Measurements from ENCODE around the gene MSRB1. TPM values are rescaled to one million over a fixed set of nuclear protein-coding genes. Genes with fewer than 3 reads are reported as not detected.

MSRB1 gene
- total and polyA plus RNA-seq, 2 donors (not counting 1 experiment from before 2014, with no cell fraction given): 8.5 to 17.5 TPM

DNA sequence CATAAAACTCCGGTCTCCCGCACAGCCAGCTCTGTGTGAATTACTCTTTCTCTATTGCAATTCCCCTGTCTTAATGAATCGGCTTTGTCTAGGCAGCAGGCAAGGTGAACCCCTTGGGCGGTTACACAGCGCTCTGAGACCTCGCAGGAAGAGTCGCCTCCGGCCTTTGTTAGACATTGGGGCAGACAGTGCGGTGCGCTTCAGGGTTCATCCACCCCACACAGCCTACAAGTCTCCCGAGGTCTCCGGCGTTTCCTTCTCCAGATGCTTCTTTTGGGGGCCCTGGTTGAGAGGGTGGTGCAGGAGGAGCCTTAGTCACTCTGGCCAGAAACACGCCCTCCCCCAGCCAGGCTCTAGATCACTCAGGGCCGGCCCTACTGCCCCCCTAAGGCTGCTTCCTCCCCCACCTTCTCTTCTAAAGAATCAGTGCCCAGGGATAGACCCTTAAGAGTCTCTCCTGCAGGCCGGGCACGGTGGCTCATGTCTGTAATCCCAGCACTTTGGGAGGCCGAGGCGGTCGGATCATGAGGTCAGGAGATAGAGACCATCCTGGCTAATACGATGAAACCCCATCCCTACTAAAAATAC is 1.7 kb upstream of the MSRB1 start:
- Histone ChIP-seq H3K79me2 (ENCODE audit: control insufficient read depth, insufficient read depth, low read length) (no peaks in the 10 kb centered on the region), H3K27ac (ENCODE audit: low read length in 2 of 2) (no peak overlapping the region), H3K4me2 (replicated peaks; ENCODE audit: low read depth, low read length, poor library complexity, severe bottlenecking) (no peak overlapping the region), H3K9me3 (ENCODE audit: control extremely low read depth in 1 of 3, control insufficient read depth in 2 of 3, insufficient read depth in 1 of 3, low read length in 2 of 3) (no peaks in the 10 kb centered on the region), H3K27me3 (replicated peaks in 1 of 4; ENCODE audit: control extremely low read depth in 1 of 4, control insufficient read depth in 3 of 4, insufficient read depth in 4 of 4, low read length in 3 of 4) (no peaks in the 10 kb centered on the region), H4K20me1 (ENCODE audit: control insufficient read depth, insufficient read depth, low read length, poor library complexity, severe bottlenecking) (no peaks in the 10 kb centered on the region), H2AFZ (ENCODE audit: insufficient read depth, low read depth, low read length, poor library complexity, severe bottlenecking) (no peak overlapping the region), H3K36me3 (replicated peaks in 1 of 2; ENCODE audit: control extremely low read depth in 1 of 2, control insufficient read depth in 1 of 2, extremely low read depth in 1 of 2, insufficient read depth in 2 of 2, low read length in 1 of 2) (no peaks in the 10 kb centered on the region), H3K4me3 (ENCODE audit: control extremely low read depth in 1 of 5, extremely low read depth in 1 of 5, insufficient read depth in 1 of 5, low read depth in 2 of 5, low read length in 4 of 5) (no peak overlapping the region), H3K4me1 (ENCODE audit: control insufficient read depth in 2 of 2, insufficient read depth in 2 of 2, low read length in 2 of 2) (peaks cover 14 to 19% of the 10 kb centered on the region in 2 donors), H3K9ac (ENCODE audit: low read length) (no peak overlapping the region)
- ChIA-PET CTCF (interaction anchor here (1.6 kb wide), 1 partner anchor 16 kb away, joined by 7 read pairs; no protein-coding TSS in a partner anchor), POLR2A (no interaction called here)
- DNase-seq (no peak), ATAC-seq (ENCODE audit: low read depth) (no peak)
- H3K4me1 Mint-ChIP-seq: peaks cover 21% of the 10 kb centered on the region
- H3K27me3 Mint-ChIP-seq: no peaks in the 10 kb centered on the region
- TF ChIP-seq, protein P1, sequence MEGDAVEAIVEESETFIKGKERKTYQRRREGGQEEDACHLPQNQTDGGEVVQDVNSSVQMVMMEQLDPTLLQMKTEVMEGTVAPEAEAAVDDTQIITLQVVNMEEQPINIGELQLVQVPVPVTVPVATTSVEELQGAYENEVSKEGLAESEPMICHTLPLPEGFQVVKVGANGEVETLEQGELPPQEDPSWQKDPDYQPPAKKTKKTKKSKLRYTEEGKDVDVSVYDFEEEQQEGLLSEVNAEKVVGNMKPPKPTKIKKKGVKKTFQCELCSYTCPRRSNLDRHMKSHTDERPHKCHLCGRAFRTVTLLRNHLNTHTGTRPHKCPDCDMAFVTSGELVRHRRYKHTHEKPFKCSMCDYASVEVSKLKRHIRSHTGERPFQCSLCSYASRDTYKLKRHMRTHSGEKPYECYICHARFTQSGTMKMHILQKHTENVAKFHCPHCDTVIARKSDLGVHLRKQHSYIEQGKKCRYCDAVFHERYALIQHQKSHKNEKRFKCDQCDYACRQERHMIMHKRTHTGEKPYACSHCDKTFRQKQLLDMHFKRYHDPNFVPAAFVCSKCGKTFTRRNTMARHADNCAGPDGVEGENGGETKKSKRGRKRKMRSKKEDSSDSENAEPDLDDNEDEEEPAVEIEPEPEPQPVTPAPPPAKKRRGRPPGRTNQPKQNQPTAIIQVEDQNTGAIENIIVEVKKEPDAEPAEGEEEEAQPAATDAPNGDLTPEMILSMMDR (IDR thresholded peaks at IDR 0.05): no peak
- no peak for TF ChIP-seq EZH2 (IDR thresholded peaks at IDR 0.05; ENCODE audit: borderline replicate concordance, insufficient read depth, low read depth, low read length, poor library complexity, severe bottlenecking)
- H3K9me3 Mint-ChIP-seq (ENCODE audit: insufficient read depth): no peaks in the 10 kb centered on the region
- WGBS (ENCODE audit: insufficient coverage): 87% methylated on average over 12 of the region's 21 CpGs
- intact Hi-C loops (cut with micrococcal nuclease): loop anchor here (10.0 kb wide), 1 partner anchor 50 kb away; no protein-coding TSS in a partner anchor
- peak overlapping the region; percentile 45 for H3K4me3 Mint-ChIP-seq
- H3K27ac Mint-ChIP-seq: no peak overlapping the region
